ENCODE measurements around the gene FYB1.

DNA sequence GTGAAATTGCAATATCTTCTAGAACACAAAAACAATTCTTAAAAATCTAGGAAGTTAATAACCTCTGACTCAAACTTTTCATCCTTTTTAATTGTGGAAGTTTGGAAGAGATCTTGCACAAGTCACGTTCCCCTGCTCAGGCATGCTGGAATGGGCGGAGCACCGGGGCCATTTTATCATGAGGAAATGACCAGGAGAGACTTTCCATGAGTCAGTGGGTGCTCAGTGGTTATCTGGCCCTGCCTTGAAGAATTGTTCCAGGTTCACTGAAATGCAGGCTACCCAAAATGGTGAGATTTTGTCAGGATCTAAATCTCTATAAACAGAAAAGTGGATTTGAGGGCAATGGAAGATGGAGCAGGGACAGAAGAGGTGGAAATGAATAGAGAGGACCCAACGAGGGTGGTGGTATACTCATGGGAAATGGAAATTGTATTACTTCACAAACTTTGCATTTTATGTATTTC is 61.2 kb downstream of the FYB1 start:
- TF ChIP-seq, protein P1, sequence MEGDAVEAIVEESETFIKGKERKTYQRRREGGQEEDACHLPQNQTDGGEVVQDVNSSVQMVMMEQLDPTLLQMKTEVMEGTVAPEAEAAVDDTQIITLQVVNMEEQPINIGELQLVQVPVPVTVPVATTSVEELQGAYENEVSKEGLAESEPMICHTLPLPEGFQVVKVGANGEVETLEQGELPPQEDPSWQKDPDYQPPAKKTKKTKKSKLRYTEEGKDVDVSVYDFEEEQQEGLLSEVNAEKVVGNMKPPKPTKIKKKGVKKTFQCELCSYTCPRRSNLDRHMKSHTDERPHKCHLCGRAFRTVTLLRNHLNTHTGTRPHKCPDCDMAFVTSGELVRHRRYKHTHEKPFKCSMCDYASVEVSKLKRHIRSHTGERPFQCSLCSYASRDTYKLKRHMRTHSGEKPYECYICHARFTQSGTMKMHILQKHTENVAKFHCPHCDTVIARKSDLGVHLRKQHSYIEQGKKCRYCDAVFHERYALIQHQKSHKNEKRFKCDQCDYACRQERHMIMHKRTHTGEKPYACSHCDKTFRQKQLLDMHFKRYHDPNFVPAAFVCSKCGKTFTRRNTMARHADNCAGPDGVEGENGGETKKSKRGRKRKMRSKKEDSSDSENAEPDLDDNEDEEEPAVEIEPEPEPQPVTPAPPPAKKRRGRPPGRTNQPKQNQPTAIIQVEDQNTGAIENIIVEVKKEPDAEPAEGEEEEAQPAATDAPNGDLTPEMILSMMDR (IDR thresholded peaks at IDR 0.05) = no peak
- TF ChIP-seq JUN (CRISPR knock-in tag; IDR thresholded peaks at IDR 0.05) (no peak), MXD4 (CRISPR knock-in tag; IDR thresholded peaks at IDR 0.05; ENCODE audit: borderline replicate concordance) (no peak)
- TF ChIP-seq, protein P2, sequence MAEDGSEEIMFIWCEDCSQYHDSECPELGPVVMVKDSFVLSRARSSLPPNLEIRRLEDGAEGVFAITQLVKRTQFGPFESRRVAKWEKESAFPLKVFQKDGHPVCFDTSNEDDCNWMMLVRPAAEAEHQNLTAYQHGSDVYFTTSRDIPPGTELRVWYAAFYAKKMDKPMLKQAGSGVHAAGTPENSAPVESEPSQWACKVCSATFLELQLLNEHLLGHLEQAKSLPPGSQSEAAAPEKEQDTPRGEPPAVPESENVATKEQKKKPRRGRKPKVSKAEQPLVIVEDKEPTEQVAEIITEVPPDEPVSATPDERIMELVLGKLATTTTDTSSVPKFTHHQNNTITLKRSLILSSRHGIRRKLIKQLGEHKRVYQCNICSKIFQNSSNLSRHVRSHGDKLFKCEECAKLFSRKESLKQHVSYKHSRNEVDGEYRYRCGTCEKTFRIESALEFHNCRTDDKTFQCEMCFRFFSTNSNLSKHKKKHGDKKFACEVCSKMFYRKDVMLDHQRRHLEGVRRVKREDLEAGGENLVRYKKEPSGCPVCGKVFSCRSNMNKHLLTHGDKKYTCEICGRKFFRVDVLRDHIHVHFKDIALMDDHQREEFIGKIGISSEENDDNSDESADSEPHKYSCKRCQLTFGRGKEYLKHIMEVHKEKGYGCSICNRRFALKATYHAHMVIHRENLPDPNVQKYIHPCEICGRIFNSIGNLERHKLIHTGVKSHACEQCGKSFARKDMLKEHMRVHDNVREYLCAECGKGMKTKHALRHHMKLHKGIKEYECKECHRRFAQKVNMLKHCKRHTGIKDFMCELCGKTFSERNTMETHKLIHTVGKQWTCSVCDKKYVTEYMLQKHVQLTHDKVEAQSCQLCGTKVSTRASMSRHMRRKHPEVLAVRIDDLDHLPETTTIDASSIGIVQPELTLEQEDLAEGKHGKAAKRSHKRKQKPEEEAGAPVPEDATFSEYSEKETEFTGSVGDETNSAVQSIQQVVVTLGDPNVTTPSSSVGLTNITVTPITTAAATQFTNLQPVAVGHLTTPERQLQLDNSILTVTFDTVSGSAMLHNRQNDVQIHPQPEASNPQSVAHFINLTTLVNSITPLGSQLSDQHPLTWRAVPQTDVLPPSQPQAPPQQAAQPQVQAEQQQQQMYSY (CRISPR knock-in tag; IDR thresholded peaks at IDR 0.05) = no peak
- TF ChIP-seq, protein P3, sequence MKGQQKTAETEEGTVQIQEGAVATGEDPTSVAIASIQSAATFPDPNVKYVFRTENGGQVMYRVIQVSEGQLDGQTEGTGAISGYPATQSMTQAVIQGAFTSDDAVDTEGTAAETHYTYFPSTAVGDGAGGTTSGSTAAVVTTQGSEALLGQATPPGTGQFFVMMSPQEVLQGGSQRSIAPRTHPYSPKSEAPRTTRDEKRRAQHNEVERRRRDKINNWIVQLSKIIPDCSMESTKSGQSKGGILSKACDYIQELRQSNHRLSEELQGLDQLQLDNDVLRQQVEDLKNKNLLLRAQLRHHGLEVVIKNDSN (CRISPR knock-in tag; IDR thresholded peaks at IDR 0.05) = no peak

Measured in WTC11 (cell line).